Rectal smooth muscle tissue (tissue), 1 donor: ENCODE measurements around the gene ADGRL3.

ENCODE experiments used
- H3K27ac ChIP-seq: one replicate; pipeline ENCODE4 v1.7.0; 2013; ENCODE audit warnings: low read depth, low read length, inconsistent platforms
- H3K27me3 ChIP-seq: one replicate; pipeline ENCODE4 v1.7.0; 2013; ENCODE audit warnings: low read length; ENCODE audit not compliant: control insufficient read depth, insufficient read depth
- H3K36me3 ChIP-seq: one replicate; pipeline ENCODE4 v1.7.0; 2013; ENCODE audit warnings: low read length; ENCODE audit not compliant: control insufficient read depth, insufficient read depth
- H3K4me1 ChIP-seq: one replicate; pipeline ENCODE4 v1.7.0; 2013; ENCODE audit warnings: low read length; ENCODE audit not compliant: control insufficient read depth, insufficient read depth
- H3K4me3 ChIP-seq: one replicate; pipeline ENCODE4 v1.7.0; 2013; ENCODE audit warnings: low read length
- H3K9ac ChIP-seq: one replicate; pipeline ENCODE4 v1.7.0; 2013; ENCODE audit warnings: low read length

Gene ADGRL3

GRCh38 chr4:61248705-61249104 is 48.6 kb downstream of the ADGRL3 start:
- no peak overlapping the region for H3K27ac ChIP-seq
- H3K27me3 ChIP-seq: no peaks in the 10 kb centered on the region
- no peaks in the 10 kb centered on the region for H3K4me1 ChIP-seq
- H3K36me3 ChIP-seq: no peaks in the 10 kb centered on the region
- H3K4me3 ChIP-seq: no peak overlapping the region
- H3K9ac ChIP-seq: no peak overlapping the region

- Histone ChIP-seq H3K4me3 (no peak overlapping the region), H3K36me3 (no peaks in the 10 kb centered on the region), H3K4me1 (no peaks in the 10 kb centered on the region), H3K27me3 (no peaks in the 10 kb centered on the region), H3K27ac (no peak overlapping the region), H3K9ac (no peak overlapping the region)
Measured at GRCh38 chr4:61251129-61251528, 51.0 kb downstream of the ADGRL3 start.

- no peaks in the 10 kb centered on the region for H3K36me3 ChIP-seq
- H3K9ac ChIP-seq: no peak overlapping the region
- H3K27ac ChIP-seq: no peak overlapping the region
- H3K4me1 ChIP-seq: no peaks in the 10 kb centered on the region
- no peak overlapping the region for H3K4me3 ChIP-seq
- H3K27me3 ChIP-seq: no peaks in the 10 kb centered on the region
Measured at GRCh38 chr4:61254406-61254805, 54.3 kb downstream of the ADGRL3 start.

- Histone ChIP-seq H3K27ac (no peak overlapping the region), H3K4me1 (no peaks in the 10 kb centered on the region)
Measured at GRCh38 chr4:61273233-61273632, 73.1 kb downstream of the ADGRL3 start.

GRCh38 chr4:61274286-61274685 is 74.2 kb downstream of the ADGRL3 start:
- H3K9ac ChIP-seq: no peak overlapping the region
- no peaks in the 10 kb centered on the region for H3K4me1 ChIP-seq
- no peak overlapping the region for H3K27ac ChIP-seq
- no peaks in the 10 kb centered on the region for H3K36me3 ChIP-seq
- H3K27me3 ChIP-seq: no peaks in the 10 kb centered on the region
- H3K4me3 ChIP-seq: no peak overlapping the region

More at GRCh38 chr4:61273233-61273632, 73.1 kb downstream of the ADGRL3 start:
- Histone ChIP-seq H3K27me3 (no peaks in the 10 kb centered on the region), H3K4me3 (no peak overlapping the region), H3K36me3 (no peaks in the 10 kb centered on the region), H3K9ac (no peak overlapping the region)

GRCh38 chr4:61275241-61275640 is 75.1 kb downstream of the ADGRL3 start:
- Histone ChIP-seq H3K36me3 (no peaks in the 10 kb centered on the region), H3K27me3 (no peaks in the 10 kb centered on the region), H3K4me3 (no peak overlapping the region), H3K27ac (no peak overlapping the region), H3K9ac (no peak overlapping the region), H3K4me1 (no peaks in the 10 kb centered on the region)

GRCh38 chr4:61276029-61276428 is 75.9 kb downstream of the ADGRL3 start:
- no peak overlapping the region for H3K4me3 ChIP-seq
- H3K4me1 ChIP-seq: no peaks in the 10 kb centered on the region
- no peak overlapping the region for H3K27ac ChIP-seq
- no peak overlapping the region for H3K9ac ChIP-seq
- H3K27me3 ChIP-seq: no peaks in the 10 kb centered on the region
- no peaks in the 10 kb centered on the region for H3K36me3 ChIP-seq

GRCh38 chr4:61277785-61278760 is 77.9 kb downstream of the ADGRL3 start:
- H3K27me3 ChIP-seq: no peaks in the 10 kb centered on the region
- H3K4me3 ChIP-seq: no peak overlapping the region
- no peak overlapping the region for H3K27ac ChIP-seq
- no peak overlapping the region for H3K9ac ChIP-seq
- no peaks in the 10 kb centered on the region for H3K36me3 ChIP-seq
- H3K4me1 ChIP-seq: no peaks in the 10 kb centered on the region

- H3K4me1 ChIP-seq: no peaks in the 10 kb centered on the region
- no peak overlapping the region for H3K9ac ChIP-seq
- no peaks in the 10 kb centered on the region for H3K36me3 ChIP-seq
- no peak overlapping the region for H3K27ac ChIP-seq
- no peaks in the 10 kb centered on the region for H3K27me3 ChIP-seq
- no peak overlapping the region for H3K4me3 ChIP-seq
Measured at GRCh38 chr4:61292322-61292721, 92.2 kb downstream of the ADGRL3 start.

- Histone ChIP-seq H3K4me1 (no peaks in the 10 kb centered on the region), H3K36me3 (no peaks in the 10 kb centered on the region), H3K9ac (no peak overlapping the region), H3K27ac (no peak overlapping the region), H3K27me3 (no peaks in the 10 kb centered on the region), H3K4me3 (no peak overlapping the region)
Measured at GRCh38 chr4:61293707-61294400, 93.7 kb downstream of the ADGRL3 start.

GRCh38 chr4:61294936-61295335 is 94.8 kb downstream of the ADGRL3 start:
- Histone ChIP-seq H3K27ac (no peak overlapping the region), H3K36me3 (no peaks in the 10 kb centered on the region), H3K4me3 (no peak overlapping the region), H3K9ac (no peak overlapping the region), H3K27me3 (no peaks in the 10 kb centered on the region), H3K4me1 (no peaks in the 10 kb centered on the region)

- Histone ChIP-seq H3K4me3 (no peak overlapping the region), H3K36me3 (no peaks in the 10 kb centered on the region), H3K4me1 (no peaks in the 10 kb centered on the region), H3K27ac (no peak overlapping the region), H3K9ac (no peak overlapping the region), H3K27me3 (no peaks in the 10 kb centered on the region)
Measured at GRCh38 chr4:61296144-61296543, 96.0 kb downstream of the ADGRL3 start.
